ENCODE measurements around the gene AMH. TPM values are rescaled to one million over a fixed set of nuclear protein-coding genes. Genes with fewer than 3 reads are reported as not detected.
A peak's percentile ranks its signal among the peaks of the same experiment; 100 is the strongest.

AMH gene
- polyA plus RNA-seq, 1 donor = 3.2 TPM

- DNase-seq = no peak
Measured at GRCh38 chr19:2234996-2235380, 14.1 kb upstream of the AMH start.

- no peak for DNase-seq
Measured at GRCh38 chr19:2235381-2236063, 13.6 kb upstream of the AMH start.

DNA sequence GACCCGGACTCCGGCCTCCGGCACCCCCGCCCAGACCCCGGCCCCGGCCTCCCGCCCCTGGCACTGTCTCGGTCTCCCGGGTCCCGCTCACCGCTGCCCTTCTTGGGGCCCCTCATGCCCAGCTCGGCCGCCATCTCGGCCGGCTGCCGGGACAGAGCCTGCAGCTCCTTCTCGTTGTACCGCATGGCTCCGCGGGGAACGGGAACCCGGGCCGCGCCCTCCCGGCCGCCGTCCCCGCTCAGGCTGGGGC is 13.1 kb upstream of the AMH start:
- DNase-seq = no peak

DNA sequence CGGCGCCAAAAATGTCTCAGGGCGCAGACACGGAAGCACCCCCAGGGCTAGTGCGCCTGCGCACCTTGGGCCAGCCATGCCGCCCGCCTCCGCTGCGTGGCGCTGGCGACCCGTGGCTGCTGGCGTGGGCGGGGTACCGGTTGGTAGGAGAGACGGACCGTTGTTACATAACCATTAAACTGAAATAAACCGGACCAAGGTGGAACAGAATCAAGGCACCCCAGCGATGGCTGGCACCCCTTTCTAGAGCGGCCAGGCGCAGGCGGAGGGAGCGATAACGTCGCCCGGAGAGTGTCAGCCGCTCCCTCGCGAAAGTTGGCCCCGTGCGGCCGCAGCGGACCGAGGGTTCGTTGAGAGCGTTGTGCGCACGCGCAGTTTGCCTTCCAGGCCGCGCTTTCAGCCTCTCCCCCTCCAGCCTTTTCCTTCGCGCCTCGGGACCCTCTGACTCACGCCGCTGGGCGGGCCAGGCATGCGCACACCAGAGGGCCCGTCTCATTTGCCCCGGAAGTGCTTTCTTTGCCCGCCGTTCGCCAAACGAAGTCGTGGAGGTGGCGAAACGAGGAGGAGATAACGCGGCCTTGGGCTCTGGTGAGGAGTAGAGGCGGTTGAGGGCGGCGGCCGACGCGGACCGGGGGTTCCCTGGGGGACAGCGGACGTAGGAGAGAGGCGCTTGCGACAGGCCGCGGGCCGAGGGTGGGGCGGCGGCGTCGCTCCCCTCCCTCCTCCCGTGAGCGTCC is 12.6 kb upstream of the AMH start, which contains the start of the genes PLEKHJ1 and SF3A2:
Gene PLEKHJ1, minus strand, starts transcription at position 16 of the 737 bp plus-strand sequence. CDS start 81 bp downstream, outside the sequence.
Gene SF3A2, plus strand, starts transcription at position 511 of the 737 bp plus-strand sequence. CDS start 6,595 bp downstream, outside the sequence.
- peak; percentile 96 for DNase-seq

GRCh38 chr19:2237051-2237868 is 11.9 kb upstream of the AMH start:
- no peak for DNase-seq

- no peak for DNase-seq
Measured at GRCh38 chr19:2237869-2238153, 11.3 kb upstream of the AMH start.

DNA sequence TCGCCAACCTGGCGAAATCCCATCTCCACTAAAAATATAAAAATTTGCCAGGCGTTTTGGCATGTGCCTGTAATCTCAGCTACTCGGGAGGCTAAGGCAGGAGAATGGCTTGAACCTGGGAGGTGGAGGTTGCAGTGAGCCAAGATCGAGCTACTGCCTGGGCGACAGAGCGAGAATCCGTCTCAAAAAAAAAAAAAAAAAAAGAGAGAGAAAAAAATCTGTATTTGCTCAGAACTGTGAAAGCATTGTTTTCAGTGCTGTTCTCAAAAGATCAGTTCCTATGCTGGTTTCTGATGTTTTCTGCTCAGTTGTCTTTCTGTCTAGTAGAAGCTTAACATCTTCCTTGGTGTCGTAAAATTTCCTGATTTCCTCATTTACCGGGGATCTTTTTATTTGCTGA is 9.9 kb upstream of the AMH start:
- DNase-seq = no peak

- DNase-seq = no peak
Measured at GRCh38 chr19:2239771-2240770, 9.1 kb upstream of the AMH start.

DNA sequence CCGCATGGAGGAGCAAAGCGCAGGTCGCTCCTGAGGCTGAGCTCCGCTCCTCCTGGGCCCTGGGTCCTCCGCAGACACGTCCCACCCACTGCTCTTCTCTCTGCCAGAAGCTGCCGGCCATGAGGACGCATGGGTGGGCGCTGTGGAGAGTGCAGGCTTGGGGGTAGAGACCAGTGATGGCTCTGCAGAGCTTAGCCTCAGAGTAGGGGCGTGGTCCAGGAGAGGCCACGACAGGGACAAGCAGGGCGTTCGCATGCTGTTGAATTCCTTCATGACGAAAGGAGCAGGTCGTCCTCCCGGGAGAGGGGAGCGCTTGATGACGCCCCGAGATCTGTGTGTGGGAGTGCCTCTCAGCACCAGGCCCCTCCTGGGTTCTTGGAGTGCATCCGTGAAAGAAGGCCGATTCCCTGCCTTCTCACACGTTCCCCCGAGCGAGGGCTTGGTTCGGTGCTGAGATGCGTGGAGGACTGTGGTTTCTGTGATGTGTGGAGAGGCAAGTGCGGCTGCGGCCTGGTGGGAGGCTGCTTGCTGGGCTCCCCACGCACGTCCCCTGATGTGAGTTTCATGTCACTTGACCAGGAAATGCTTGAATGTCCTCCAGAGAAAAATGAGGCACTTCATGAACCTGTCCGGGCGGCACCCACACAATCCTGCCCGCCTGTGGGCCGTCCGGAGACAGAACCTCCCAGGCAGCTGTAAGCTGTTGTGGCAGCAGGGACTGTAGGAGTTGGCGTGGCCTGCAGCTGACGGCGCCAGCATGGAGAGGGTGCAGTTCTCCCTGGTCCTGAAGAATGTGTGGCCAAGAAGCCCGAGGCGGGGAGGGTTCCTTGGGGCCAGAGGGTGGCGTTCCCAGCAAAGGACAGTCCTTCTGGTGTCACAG is 8.0 kb upstream of the AMH start:
- DNase-seq = no peak

- no peak for DNase-seq
Measured at GRCh38 chr19:2242092-2242537, 7.0 kb upstream of the AMH start.

GRCh38 chr19:2242816-2243215 is 6.3 kb upstream of the AMH start:
- DNase-seq = no peak

GRCh38 chr19:2243274-2244124 is 5.6 kb upstream of the AMH start:
- no peak for DNase-seq

DNA sequence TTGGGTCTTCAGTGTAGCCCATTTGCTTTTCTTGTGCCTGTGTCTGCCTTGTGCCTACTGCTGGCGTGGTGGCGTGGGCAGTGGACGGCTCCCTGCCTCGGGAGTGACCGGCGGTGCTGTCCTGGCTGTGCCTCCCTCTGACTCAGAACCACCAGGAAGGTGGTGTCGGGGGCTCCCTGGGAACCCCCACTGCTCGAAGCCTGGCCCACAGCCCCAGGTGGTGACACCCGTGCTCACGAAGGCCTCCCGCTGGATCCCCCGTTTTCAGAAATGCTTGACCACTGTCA is 5.1 kb upstream of the AMH start:
- no peak for DNase-seq

GRCh38 chr19:2244486-2244885 is 4.6 kb upstream of the AMH start:
- no peak for DNase-seq

DNA sequence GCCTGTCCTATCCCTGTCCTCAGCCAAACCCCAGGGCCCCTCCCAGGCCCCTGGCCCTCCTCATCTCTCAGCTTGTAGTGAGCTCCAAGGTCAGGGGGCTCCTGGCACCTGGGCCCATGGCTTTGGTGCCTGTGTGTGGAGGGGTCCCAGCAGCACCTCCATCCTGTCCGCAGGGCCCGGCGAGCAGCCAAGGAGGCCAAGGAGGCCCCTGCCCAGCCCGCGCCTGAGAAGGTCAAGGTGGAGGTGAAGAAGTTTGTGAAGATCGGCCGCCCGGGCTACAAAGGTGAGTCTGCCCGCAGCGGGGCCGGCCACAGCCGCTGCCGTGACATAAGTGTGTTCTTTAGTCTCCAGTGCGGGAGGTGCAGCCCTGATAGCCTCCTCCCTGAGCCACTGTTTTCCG is 3.9 kb upstream of the AMH start:
- no peak for DNase-seq

- no peak for DNase-seq
Measured at GRCh38 chr19:2246014-2246620, 3.0 kb upstream of the AMH start.

GRCh38 chr19:2246801-2247361 is 2.2 kb upstream of the AMH start:
- DNase-seq = no peak

- DNase-seq = no peak
Measured at GRCh38 chr19:2247433-2248101, 1.6 kb upstream of the AMH start.
